SU-DHL-6 (cell line): ENCODE data around the gene RAB11FIP3.

Experiments
- EZH2phosphoT487 ChIP-seq: fragments of 200-600 bp; sonication (generic), shearing (Covaris generic); conservative IDR thresholded peaks from 2 replicates; pipeline ENCODE4 v1.6.1; 2018; ENCODE audit warnings: mild to moderate bottlenecking, antibody characterized with exemption, low read length, moderate library complexity, mixed read lengths
- TF ChIP-seq, protein P1 (sequence below): fragments of 200-600 bp; sonication (generic); IDR thresholded peaks from one replicate; pipeline ENCODE4 v1.5.1; 2017; ENCODE audit warnings: antibody characterized with exemption, mild to moderate bottlenecking, low read length, moderate library complexity; ENCODE audit not compliant: insufficient read depth, poor library complexity, severe bottlenecking

DNA sequence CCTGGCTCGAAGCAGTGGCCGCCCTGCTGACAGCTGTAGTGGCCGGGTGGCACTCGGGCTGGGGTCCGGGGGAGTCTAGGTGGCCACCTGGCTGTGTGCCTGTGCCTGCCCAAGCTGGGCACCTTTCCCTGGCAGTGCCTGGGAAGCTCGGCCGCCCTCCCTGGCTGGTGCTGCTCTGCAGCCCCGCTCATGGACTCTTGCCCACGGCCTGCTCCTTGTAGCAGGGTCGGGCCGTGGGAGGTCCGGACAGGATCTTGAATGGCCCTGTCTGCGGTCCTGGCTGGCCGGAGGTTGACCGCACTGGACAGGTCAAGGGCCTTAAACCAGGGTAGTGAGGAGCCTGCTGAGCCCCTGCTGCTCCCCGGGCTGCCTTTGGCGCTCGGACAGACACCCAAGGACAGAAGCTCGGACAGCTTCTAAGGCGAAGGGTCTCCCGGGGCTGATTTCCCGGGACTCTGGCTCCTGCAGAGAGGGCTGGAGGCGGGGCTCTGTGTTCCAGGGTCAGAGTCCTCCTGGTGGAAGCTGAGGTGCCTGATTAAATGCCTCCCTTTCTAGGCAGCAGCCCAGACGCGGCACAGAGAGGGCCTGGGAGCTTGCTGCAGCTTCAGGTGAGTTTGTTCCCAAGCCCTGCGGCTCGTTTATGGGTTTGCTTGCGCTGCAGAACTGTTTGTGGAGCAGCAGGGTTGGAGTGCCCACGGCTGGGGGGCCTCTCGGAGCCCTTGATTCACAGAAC lies 108.1 kb downstream of the RAB11FIP3 start:
- TF ChIP-seq, protein P1, sequence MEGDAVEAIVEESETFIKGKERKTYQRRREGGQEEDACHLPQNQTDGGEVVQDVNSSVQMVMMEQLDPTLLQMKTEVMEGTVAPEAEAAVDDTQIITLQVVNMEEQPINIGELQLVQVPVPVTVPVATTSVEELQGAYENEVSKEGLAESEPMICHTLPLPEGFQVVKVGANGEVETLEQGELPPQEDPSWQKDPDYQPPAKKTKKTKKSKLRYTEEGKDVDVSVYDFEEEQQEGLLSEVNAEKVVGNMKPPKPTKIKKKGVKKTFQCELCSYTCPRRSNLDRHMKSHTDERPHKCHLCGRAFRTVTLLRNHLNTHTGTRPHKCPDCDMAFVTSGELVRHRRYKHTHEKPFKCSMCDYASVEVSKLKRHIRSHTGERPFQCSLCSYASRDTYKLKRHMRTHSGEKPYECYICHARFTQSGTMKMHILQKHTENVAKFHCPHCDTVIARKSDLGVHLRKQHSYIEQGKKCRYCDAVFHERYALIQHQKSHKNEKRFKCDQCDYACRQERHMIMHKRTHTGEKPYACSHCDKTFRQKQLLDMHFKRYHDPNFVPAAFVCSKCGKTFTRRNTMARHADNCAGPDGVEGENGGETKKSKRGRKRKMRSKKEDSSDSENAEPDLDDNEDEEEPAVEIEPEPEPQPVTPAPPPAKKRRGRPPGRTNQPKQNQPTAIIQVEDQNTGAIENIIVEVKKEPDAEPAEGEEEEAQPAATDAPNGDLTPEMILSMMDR: no peak
- TF ChIP-seq EZH2phosphoT487: no peak
